Right renal pelvis (tissue), 4 donors: ENCODE data around the gene EXOSC1. TPM values are rescaled to one million over a fixed set of nuclear protein-coding genes. Genes with fewer than 3 reads are reported as not detected.
A peak's percentile ranks its signal among the peaks of the same experiment; 100 is the strongest.
"Not testable (repeated sequence)": the region's sequence is repeated elsewhere in the genome, so short reads cannot be mapped to it uniquely, and the experiment has no call there.

Source experiments
- DNase-seq, 4 donors: peaks; one replicate each; pipeline ENCODE4 v3.0.0-alpha.2; 2013; ENCODE audit warnings: low read depth in 4 of 4, low spot score in 3 of 4, missing footprints in 1 of 4
- polyA plus RNA-seq, 4 donors: library from polyadenylated mRNA; unstranded; fragments of 120-200 nt; gene quantifications; one replicate each; pipeline ENCODE4 v1.2.1, GENCODE V29; 2013; ENCODE audit not compliant: insufficient read length in 4 of 4

The EXOSC1 gene
- polyA plus RNA-seq, result 10 to 100 TPM; 31.4 to 38.7 (median 35.9) TPM

- DNase-seq, result peak; percentile 79 to 93 (median 92)
Measured at GRCh38 chr10:97445722-97446639, at the start of gene EXOSC1, which contains the start of gene ZDHHC16. EXOSC1 (minus strand) TSS chr10:97446006; CDS start chr10:97445985, 21 bp downstream. ZDHHC16 (plus strand) TSS chr10:97446175; CDS start chr10:97451676, 5,501 bp downstream.

GRCh38 chr10:97494863-97495506 lies 49.2 kb upstream of the EXOSC1 start:
- no peak for DNase-seq

- no peak for DNase-seq
Measured at GRCh38 chr10:97494151-97494550, 48.3 kb upstream of the EXOSC1 start.

GRCh38 chr10:97490592-97490991 lies 44.8 kb upstream of the EXOSC1 start:
- no peak for DNase-seq

GRCh38 chr10:97485647-97486281 lies 40.0 kb upstream of the EXOSC1 start:
- no peak for DNase-seq

GRCh38 chr10:97483921-97484320 lies 38.1 kb upstream of the EXOSC1 start:
- no peak for DNase-seq

- DNase-seq, result no peak
Measured at GRCh38 chr10:97483506-97483905, 37.7 kb upstream of the EXOSC1 start.

GRCh38 chr10:97482381-97482780 lies 36.6 kb upstream of the EXOSC1 start:
- no peak for DNase-seq

GRCh38 chr10:97481071-97481470 lies 35.3 kb upstream of the EXOSC1 start:
- DNase-seq, result no peak

GRCh38 chr10:97479939-97480338 lies 34.1 kb upstream of the EXOSC1 start:
- no peak for DNase-seq

GRCh38 chr10:97479410-97479809 lies 33.6 kb upstream of the EXOSC1 start:
- DNase-seq, result not testable (repeated sequence)

GRCh38 chr10:97475936-97476594 lies 30.3 kb upstream of the EXOSC1 start:
- no peak for DNase-seq

- no peak for DNase-seq
Measured at GRCh38 chr10:97474918-97475317, 29.1 kb upstream of the EXOSC1 start.

- not testable (repeated sequence) for DNase-seq
Measured at GRCh38 chr10:97468781-97469180, 23.0 kb upstream of the EXOSC1 start.

- no peak for DNase-seq
Measured at GRCh38 chr10:97468162-97468561, 22.4 kb upstream of the EXOSC1 start.

- no peak for DNase-seq
Measured at GRCh38 chr10:97466755-97467154, 20.9 kb upstream of the EXOSC1 start.

- DNase-seq, result no peak
Measured at GRCh38 chr10:97465982-97466381, 20.2 kb upstream of the EXOSC1 start.

- no peak for DNase-seq
Measured at GRCh38 chr10:97464226-97464625, 18.4 kb upstream of the EXOSC1 start.

GRCh38 chr10:97463363-97464132 lies 17.7 kb upstream of the EXOSC1 start:
- peak in 3 of 4 donors; percentile 28 to 46 (median 37) for DNase-seq

- no peak for DNase-seq
Measured at GRCh38 chr10:97462309-97462708, 16.5 kb upstream of the EXOSC1 start.
